Hepatocyte (in vitro differentiated cells): ENCODE results near the gene PRLH.

Experiments
- CTCF ChIP-seq: fragments of 200-600 bp; sonication (generic); IDR thresholded peaks from 2 replicates; pipeline ENCODE4 v1.5.1; 2016; ENCODE audit warnings: antibody characterized with exemption, mild to moderate bottlenecking; ENCODE audit not compliant: poor library complexity
- EZH2 ChIP-seq: fragments of 200-600 bp; sonication (generic); IDR thresholded peaks from 2 replicates; pipeline ENCODE4 v1.6.1; 2016; ENCODE audit warnings: antibody characterized with exemption, mild to moderate bottlenecking, borderline replicate concordance
- EZH2phosphoT487 ChIP-seq: fragments of 200-600 bp; sonication (generic); IDR thresholded peaks from one replicate; pipeline ENCODE4 v1.6.1; 2018; ENCODE audit warnings: antibody characterized with exemption, mild to moderate bottlenecking, low read depth, moderate library complexity; ENCODE audit not compliant: unreplicated experiment, severe bottlenecking

GRCh38 chr2:237567276-237568029, 1.1 kb downstream of the PRLH start:
- TF ChIP-seq CTCF (no peak), EZH2phosphoT487 (no peak), EZH2 (no peak)
